Measurements from ENCODE around the gene NGEF.
"Not testable (repeated sequence)": the region's sequence is repeated elsewhere in the genome, so short reads cannot be mapped to it uniquely, and the experiment has no call there.

NGEF gene

GRCh38 chr2:232925153-232925820 lies 87.8 kb downstream of the NGEF start:
- no peak for DNase-seq

GRCh38 chr2:232924433-232924832 lies 88.6 kb downstream of the NGEF start:
- no peak for DNase-seq

- no peak for DNase-seq
Measured at GRCh38 chr2:232920760-232921159, 92.3 kb downstream of the NGEF start.

GRCh38 chr2:232920055-232920454 lies 93.0 kb downstream of the NGEF start:
- no peak for DNase-seq

- DNase-seq = no peak
Measured at GRCh38 chr2:232919141-232919540, 93.9 kb downstream of the NGEF start.

GRCh38 chr2:232913903-232914302 lies 99.2 kb downstream of the NGEF start:
- no peak for DNase-seq

GRCh38 chr2:232911712-232912277 lies 101.3 kb downstream of the NGEF start:
- no peak for DNase-seq

- no peak for DNase-seq
Measured at GRCh38 chr2:232910376-232910775, 102.7 kb downstream of the NGEF start.

- no peak for DNase-seq
Measured at GRCh38 chr2:232908695-232909094, 104.4 kb downstream of the NGEF start.

- DNase-seq = not testable (repeated sequence)
Measured at GRCh38 chr2:232907718-232908085, 105.4 kb downstream of the NGEF start.

GRCh38 chr2:232906867-232907717 lies 106.0 kb downstream of the NGEF start:
- not testable (repeated sequence) for DNase-seq

GRCh38 chr2:232903989-232904388 lies 109.1 kb downstream of the NGEF start:
- DNase-seq = no peak

- no peak for DNase-seq
Measured at GRCh38 chr2:232901736-232902578, 111.1 kb downstream of the NGEF start.

GRCh38 chr2:232900811-232901735 lies 112.0 kb downstream of the NGEF start:
- DNase-seq = no peak

- DNase-seq = no peak
Measured at GRCh38 chr2:232898592-232899543, 114.2 kb downstream of the NGEF start.

GRCh38 chr2:232897598-232898408 lies 115.3 kb downstream of the NGEF start:
- no peak for DNase-seq

- no peak for DNase-seq
Measured at GRCh38 chr2:232896720-232897597, 116.1 kb downstream of the NGEF start.

GRCh38 chr2:232896111-232896510 lies 116.9 kb downstream of the NGEF start:
- DNase-seq = no peak

- DNase-seq = no peak
Measured at GRCh38 chr2:232894746-232895145, 118.3 kb downstream of the NGEF start.

Data from CD4-positive, alpha-beta T cell treated with Interleukin-17A for 4 hours (primary cell).